IPS-11a (cell line): ENCODE results near the gene SHANK2.

Source experiments
- H3K4me3 ChIP-seq: one replicate; pipeline ENCODE4 v1.5.1; 2013; ENCODE audit warnings: low read depth, low read length, control low read depth

SHANK2 gene

GRCh38 chr11:71269603-71270511 is 17.5 kb upstream of the SHANK2 start:
- no peak overlapping the region for H3K4me3 ChIP-seq

- no peak overlapping the region for H3K4me3 ChIP-seq
These were observed 16.4 kb upstream of the SHANK2 start for GRCh38 chr11:71268706-71269321.

GRCh38 chr11:71267807-71268421 is 15.5 kb upstream of the SHANK2 start:
- H3K4me3 ChIP-seq: no peak overlapping the region

GRCh38 chr11:71266114-71266833 is 13.9 kb upstream of the SHANK2 start:
- no peak overlapping the region for H3K4me3 ChIP-seq

GRCh38 chr11:71265559-71266092 is 13.2 kb upstream of the SHANK2 start:
- H3K4me3 ChIP-seq: no peak overlapping the region

- H3K4me3 ChIP-seq: no peak overlapping the region
These were observed 11.0 kb upstream of the SHANK2 start for GRCh38 chr11:71263386-71263785.

GRCh38 chr11:71255800-71256479 is 3.6 kb upstream of the SHANK2 start:
- no peak overlapping the region for H3K4me3 ChIP-seq

GRCh38 chr11:71255323-71255722 is 2.9 kb upstream of the SHANK2 start:
- no peak overlapping the region for H3K4me3 ChIP-seq

GRCh38 chr11:71253794-71254193 is 1.4 kb upstream of the SHANK2 start:
- no peak overlapping the region for H3K4me3 ChIP-seq

- H3K4me3 ChIP-seq: peak overlapping the region; percentile 43
These were observed 673 bp upstream of the SHANK2 start for GRCh38 chr11:71252770-71253730.

- peak overlapping the region; percentile 82 for H3K4me3 ChIP-seq
These were observed 562 bp downstream of the SHANK2 start for GRCh38 chr11:71251761-71252268.

- peak overlapping the region; percentile 82 for H3K4me3 ChIP-seq
These were observed 1.1 kb downstream of the SHANK2 start for GRCh38 chr11:71251151-71251721.

- peak overlapping the region; percentile 82 for H3K4me3 ChIP-seq
These were observed 1.7 kb downstream of the SHANK2 start for GRCh38 chr11:71250523-71251150.

- H3K4me3 ChIP-seq: no peak overlapping the region
These were observed 3.1 kb downstream of the SHANK2 start for GRCh38 chr11:71249301-71249700.

GRCh38 chr11:71248656-71249055 is 3.7 kb downstream of the SHANK2 start:
- no peak overlapping the region for H3K4me3 ChIP-seq

GRCh38 chr11:71248251-71248570 is 4.2 kb downstream of the SHANK2 start:
- H3K4me3 ChIP-seq: no peak overlapping the region

GRCh38 chr11:71247551-71248250 is 4.7 kb downstream of the SHANK2 start:
- H3K4me3 ChIP-seq: no peak overlapping the region

GRCh38 chr11:71246559-71246958 is 5.8 kb downstream of the SHANK2 start:
- peak overlapping the region; percentile 29 for H3K4me3 ChIP-seq
